Endothelial cell of umbilical vein (primary cell): ENCODE measurements around the gene ATP5PD. TPM values are rescaled to one million over a fixed set of nuclear protein-coding genes. Genes with fewer than 3 reads are reported as not detected.

Experiments
- BruUV-seq: library from RNA; stranded (reverse); fragments of 400-500 nt; replicated peaks from 2 replicates; lab custom pipeline; 2021; lab: Mats Ljungman, UMichigan
- CTCF ChIA-PET: fragments of 300-600, 350-600 bp; sonication (Branson Sonifier 250); formaldehyde crosslinking; loops from one replicate; lab custom pipeline; 2021; ENCODE audit warnings: antibody characterized with exemption, inconsistent platforms; lab: Charles Lee
- POLR2A ChIA-PET: fragments of 300-600, 350-600 bp; sonication (Branson Sonifier 250); formaldehyde crosslinking; loops from one replicate; lab custom pipeline; 2021; ENCODE audit warnings: antibody characterized with exemption, inconsistent platforms; lab: Charles Lee
- DNase-seq: peaks from one replicate; pipeline ENCODE4 v3.0.0-alpha.2; 2011; ENCODE audit warnings: low read depth, low spot score
- FAIRE-seq: peaks from 2 replicates; lab custom pipeline; 2011; peaks lifted over from hg19 to GRCh38; lab: Jason Lieb, UNC
- H2AFZ ChIP-seq: 2 replicates; pipeline ENCODE4 v1.6.0; 2012; ENCODE audit warnings: low read depth, low read length, control low read depth, inconsistent platforms
- H3K27ac ChIP-seq: 2 replicates; pipeline ENCODE4 v1.5.1; 2011; ENCODE audit warnings: low read depth, mild to moderate bottlenecking, control low read depth, low read length, moderate library complexity; ENCODE audit not compliant: insufficient read depth
- H3K27me3 ChIP-seq, 2 experiments: 2 replicates each; pipeline versions ENCODE4 v1.6.0 to v1.6.1; 2011; ENCODE audit warnings: low read length in 2 of 2, mixed read lengths in 1 of 2; ENCODE audit not compliant: control insufficient read depth in 2 of 2, insufficient read depth in 2 of 2
- H3K36me3 ChIP-seq, 2 experiments: 2 replicates in 1 of 2; 3 replicates in 1 of 2; pipeline ENCODE4 v1.5.1; 2011; ENCODE audit warnings: low read length in 2 of 2, mild to moderate bottlenecking in 1 of 2, moderate library complexity in 1 of 2; ENCODE audit not compliant: control insufficient read depth in 2 of 2, insufficient read depth in 2 of 2; ENCODE audit errors: extremely low read depth in 1 of 2
- H3K4me1 ChIP-seq: 3 replicates; pipeline ENCODE4 v1.5.1; 2011; ENCODE audit warnings: mild to moderate bottlenecking, low read length; ENCODE audit not compliant: control insufficient read depth, insufficient read depth; ENCODE audit errors: extremely low read depth
- H3K4me2 ChIP-seq: 2 replicates; pipeline ENCODE4 v1.6.1; 2011; ENCODE audit warnings: low read length, control low read depth, mixed read lengths; ENCODE audit not compliant: insufficient read depth
- H3K4me3 ChIP-seq, 3 experiments: fragments of 200-600 bp in 1 of 3; sonication (generic), shearing (Covaris generic) in 1 of 3; replicated peaks in 1 of 3; 2 replicates each; pipeline ENCODE4 v1.5.1; 2011 to 2016; ENCODE audit warnings: control low read depth in 3 of 3, low read length in 3 of 3, mild to moderate bottlenecking in 2 of 3, inconsistent platforms in 1 of 3, low read depth in 1 of 3, moderate library complexity in 1 of 3; ENCODE audit not compliant: insufficient read depth in 1 of 3
- H3K79me2 ChIP-seq: 2 replicates; pipeline ENCODE4 v1.6.0; 2012; ENCODE audit warnings: low read length, inconsistent platforms; ENCODE audit not compliant: control insufficient read depth, insufficient read depth
- H3K9ac ChIP-seq: replicated peaks from 2 replicates; pipeline ENCODE3; 2011; ENCODE audit warnings: low read length, control low read depth; ENCODE audit not compliant: insufficient read depth; ENCODE audit errors: extremely low read depth
- H3K9me1 ChIP-seq: replicated peaks from 3 replicates; pipeline ENCODE4 v1.6.0; 2011; ENCODE audit warnings: mild to moderate bottlenecking, low read length; ENCODE audit not compliant: control insufficient read depth, insufficient read depth; ENCODE audit errors: extremely low read depth
- H3K9me3 ChIP-seq: replicated peaks from 2 replicates; pipeline ENCODE4 v1.5.1; 2012; ENCODE audit warnings: low read length, inconsistent platforms; ENCODE audit not compliant: control insufficient read depth, insufficient read depth
- H4K20me1 ChIP-seq: replicated peaks from 2 replicates; pipeline ENCODE3; 2011; ENCODE audit warnings: mild to moderate bottlenecking, low read length; ENCODE audit not compliant: control insufficient read depth, insufficient read depth; ENCODE audit errors: extremely low read depth
- CTCF ChIP-seq, 2 donors: IDR thresholded peaks; 1 replicate in 1 of 2; 2 replicates in 1 of 2; pipeline ENCODE4 v1.5.1; 2011; ENCODE audit warnings: low read length in 2 of 2, mild to moderate bottlenecking in 2 of 2, moderate library complexity in 2 of 2, control low read depth in 1 of 2, inconsistent platforms in 1 of 2, low read depth in 1 of 2; ENCODE audit not compliant: insufficient read depth in 1 of 2; ENCODE audit errors: extremely low read depth in 1 of 2
- EZH2 ChIP-seq: IDR thresholded peaks from 2 replicates; pipeline ENCODE4 v1.6.1; 2012; ENCODE audit warnings: borderline replicate concordance, low read depth, mild to moderate bottlenecking, moderate library complexity, low read length, inconsistent platforms; ENCODE audit not compliant: severe bottlenecking
- FOS ChIP-seq: IDR thresholded peaks from 2 replicates; pipeline ENCODE4 v1.6.1; 2011; ENCODE audit warnings: mild to moderate bottlenecking, low read length, moderate library complexity, borderline replicate concordance; ENCODE audit not compliant: insufficient read depth
- GATA2 ChIP-seq: IDR thresholded peaks from 2 replicates; pipeline ENCODE4 v1.7.0; 2011; ENCODE audit warnings: low read depth, mild to moderate bottlenecking, moderate library complexity, mixed read lengths, low read length; ENCODE audit not compliant: insufficient read length, insufficient read depth
- JUN ChIP-seq: IDR thresholded peaks from 2 replicates; pipeline ENCODE4 v1.6.1; 2011; ENCODE audit warnings: borderline replicate concordance, low read depth; ENCODE audit not compliant: insufficient read length, insufficient read depth
- MAX ChIP-seq: IDR thresholded peaks from 2 replicates; pipeline ENCODE4 v1.6.1; 2011; ENCODE audit not compliant: insufficient read depth, insufficient read length
- MYC ChIP-seq: IDR thresholded peaks from one replicate; pipeline ENCODE4 v1.6.1; 2011; ENCODE audit warnings: mild to moderate bottlenecking, low read depth, low read length
- POLR2A ChIP-seq: IDR thresholded peaks from 2 replicates; pipeline ENCODE4 v1.6.1; 2012; ENCODE audit warnings: low read depth, mild to moderate bottlenecking, control low read depth, low read length
- POLR2AphosphoS5 ChIP-seq: IDR thresholded peaks from 2 replicates; pipeline ENCODE4 v1.6.1; 2012; ENCODE audit warnings: low read depth, mild to moderate bottlenecking, control low read depth, low read length, moderate library complexity; ENCODE audit not compliant: insufficient read depth
- dilution Hi-C: fragments of 300-500 bp; cut with MboI; formaldehyde crosslinking; loops from one replicate; pipeline ENCODE4 v1.15.0; 2019; ENCODE audit warnings: low sequenced_read_pairs; ENCODE audit not compliant: extremely low pct_ligation_motif_present
- intact Hi-C: fragments of 100-400 bp; cut with micrococcal nuclease; formaldehyde crosslinking; loops from one replicate; pipeline ENCODE4 v1.10.0; 2022
- polyA plus RNA-seq, 4 experiments: library from polyadenylated mRNA; depleted of rRNA in 3 of 4; stranded (reverse) in 3 of 4; unstranded in 1 of 4; fragments of >200 nt; gene quantifications; 2 replicates each; pipeline versions ENCODE4 v1.2.1 to v1.2.3, GENCODE V29; 2011 to 2012; ENCODE audit warnings: missing spikeins in 1 of 4
- total RNA-seq: library from RNA; stranded (reverse); gene quantifications from 2 replicates; pipeline ENCODE4 v1.2.3, GENCODE V29; 2021

ATP5PD gene
- total and polyA plus RNA-seq, 2 donors (not counting 3 experiments of a cell fraction or from before 2014, with no cell fraction given): 182 to 200 TPM

- H3K79me2 ChIP-seq: no peaks in the 10 kb centered on the region
- no peaks in the 10 kb centered on the region for H3K27me3 ChIP-seq
- TF ChIP-seq POLR2AphosphoS5 (no peak), CTCF (IDR thresholded peaks at IDR 0.05; ENCODE audit: extremely low read depth in 1 of 2, insufficient read depth in 1 of 2, low read depth in 1 of 2, low read length in 2 of 2) (no peak), MAX (no peak), POLR2A (no peak), MYC (no peak), EZH2 (no peak), JUN (no peak), GATA2 (no peak), FOS (no peak)
- H3K27ac ChIP-seq: no peak overlapping the region
- H4K20me1 ChIP-seq: no peaks in the 10 kb centered on the region
- no peaks in the 10 kb centered on the region for H3K9me3 ChIP-seq
- DNase-seq (no peak), FAIRE-seq (no peak)
- H3K9me1 ChIP-seq: no peaks in the 10 kb centered on the region
- no peak overlapping the region for H3K9ac ChIP-seq
- peaks cover 0 to 42% of the 10 kb centered on the region in 2 experiments for H3K36me3 ChIP-seq
- no peaks in the 10 kb centered on the region for H3K4me1 ChIP-seq
- no peak overlapping the region for H3K4me3 ChIP-seq
- ChIA-PET POLR2A (no interaction called here), CTCF (interaction anchor here (0.7 to 1.1 kb wide), 3 partner anchors 15 to 198 kb away, joined by 3 read pairs; no protein-coding TSS in a partner anchor)
- H3K4me2 ChIP-seq: no peak overlapping the region
- H2AFZ ChIP-seq: no peak overlapping the region
- dilution Hi-C loops (no loop called here), intact Hi-C loops (no loop called here)
- no TSS peak for BruUV-seq
Observed at GRCh38 chr17:75003070-75003956, 43.5 kb downstream of the ATP5PD start.
